ENCODE data around the gene HMG20A. TPM values are rescaled to one million over a fixed set of nuclear protein-coding genes. Genes with fewer than 3 reads are reported as not detected.
"Not testable (repeated sequence)": the region's sequence is repeated elsewhere in the genome, so short reads cannot be mapped to it uniquely, and the experiment has no call there.

HMG20A gene
- total RNA-seq, 1 experiment from 2014 or later, result 54.0 TPM

DNA sequence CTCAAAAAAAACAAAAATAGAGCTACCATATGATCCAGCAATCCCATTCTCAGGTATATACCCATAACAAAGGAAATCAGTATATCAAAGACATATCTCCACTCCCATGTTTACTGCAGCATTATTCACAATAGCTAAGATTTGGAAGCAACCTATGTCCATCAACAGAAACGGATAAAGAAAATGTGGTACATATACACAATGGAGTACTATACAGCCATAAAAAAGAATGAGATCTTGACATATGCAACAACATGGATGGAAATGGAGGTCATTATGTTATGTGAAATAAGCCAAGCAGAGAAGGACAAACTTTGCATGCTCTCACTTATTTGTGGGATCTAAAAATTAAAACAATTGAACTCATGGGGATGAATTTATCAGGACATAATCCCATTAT is 20.4 kb upstream of the HMG20A start:
- no peaks in the 10 kb centered on the region for H3K36me3 ChIP-seq (ENCODE audit: control insufficient read depth, insufficient read depth, low read length)
- no TSS peak for BruUV-seq (replicated peaks)
- no peak overlapping the region for H3K27ac ChIP-seq (ENCODE audit: low read length)
- ATAC-seq, result no peak
- intact Hi-C loops (cut with micrococcal nuclease; ENCODE audit: unreplicated experiment), result no loop called here
- no peak overlapping the region for H3K4me3 ChIP-seq (ENCODE audit: low read depth in 2 of 2, low read length in 2 of 2)
- H3K4me1 ChIP-seq (ENCODE audit: control insufficient read depth, insufficient read depth, low read length), result no peaks in the 10 kb centered on the region; the same call in 1 of the 2 replicates
- no peak for DNase-seq (ENCODE audit: low read depth, low spot score)
- ChIA-PET POLR2A (no interaction called here), CTCF (no interaction called here)
- in situ Hi-C loops (cut with HindIII; ENCODE audit: low pct_unique_long_range_greater_than_20kb, low sequenced_read_pairs), result no loop called here
- H3K9me3 ChIP-seq (ENCODE audit: control insufficient read depth, insufficient read depth, low read depth, low read length), result peaks cover 23% of the 10 kb centered on the region; the same call in 1 of the 2 replicates
- H3K27me3 ChIP-seq (ENCODE audit: control insufficient read depth, insufficient read depth, low read length), result no peaks in the 10 kb centered on the region
- no peak for TF ChIP-seq POLR2AphosphoS5 (IDR thresholded peaks at IDR 0.05; ENCODE audit: low read depth, low read length)
- TF ChIP-seq CTCF (IDR thresholded peaks at IDR 0.05), result no peak
- no peak for TF ChIP-seq SIN3A (IDR thresholded peaks at IDR 0.05; ENCODE audit: borderline replicate concordance, insufficient read depth, low read depth, low read length)
- TF ChIP-seq REST (IDR thresholded peaks at IDR 0.05; ENCODE audit: insufficient read depth in 1 of 2, low read depth in 2 of 2, low read length in 1 of 2), result no peak
- no peak for TF ChIP-seq TCF7L2 (IDR thresholded peaks at IDR 0.05; ENCODE audit: low read depth, low read length)

- ChIA-PET POLR2A (interaction anchor here (1.0 kb wide), 1 partner anchor 16 kb away, joined by 3 read pairs; no protein-coding TSS in a partner anchor), CTCF (no interaction called here)
- DNase-seq (ENCODE audit: low read depth, low spot score) (no peak), ATAC-seq (no peak)
- no peak overlapping the region; the same call in 1 of the 2 replicates for H3K27ac ChIP-seq (ENCODE audit: low read length)
- H3K9me3 ChIP-seq (ENCODE audit: control insufficient read depth, insufficient read depth, low read depth, low read length), result peaks cover 17% of the 10 kb centered on the region; the same call in 1 of the 2 replicates
- intact Hi-C loops (cut with micrococcal nuclease; ENCODE audit: unreplicated experiment), result no loop called here
- no peak overlapping the region for H3K4me3 ChIP-seq (ENCODE audit: low read depth in 2 of 2, low read length in 2 of 2)
- H3K36me3 ChIP-seq (ENCODE audit: control insufficient read depth, insufficient read depth, low read length), result no peaks in the 10 kb centered on the region
- H3K4me1 ChIP-seq (ENCODE audit: control insufficient read depth, insufficient read depth, low read length), result no peaks in the 10 kb centered on the region; the same call in 1 of the 2 replicates
- no peak for TF ChIP-seq TCF7L2 (IDR thresholded peaks at IDR 0.05; ENCODE audit: low read depth, low read length)
- TF ChIP-seq SIN3A (IDR thresholded peaks at IDR 0.05; ENCODE audit: borderline replicate concordance, insufficient read depth, low read depth, low read length), result no peak
- TF ChIP-seq CTCF (IDR thresholded peaks at IDR 0.05), result no peak
- no peak for TF ChIP-seq REST (IDR thresholded peaks at IDR 0.05; ENCODE audit: insufficient read depth in 1 of 2, low read depth in 2 of 2, low read length in 1 of 2)
- no peak for TF ChIP-seq POLR2AphosphoS5 (IDR thresholded peaks at IDR 0.05; ENCODE audit: low read depth, low read length)
- no TSS peak for BruUV-seq (replicated peaks)
- in situ Hi-C loops (cut with HindIII; ENCODE audit: low pct_unique_long_range_greater_than_20kb, low sequenced_read_pairs), result no loop called here
- H3K27me3 ChIP-seq (ENCODE audit: control insufficient read depth, insufficient read depth, low read length), result no peaks in the 10 kb centered on the region
Measured at GRCh38 chr15:77402740-77403379, 17.8 kb upstream of the HMG20A start.

DNA sequence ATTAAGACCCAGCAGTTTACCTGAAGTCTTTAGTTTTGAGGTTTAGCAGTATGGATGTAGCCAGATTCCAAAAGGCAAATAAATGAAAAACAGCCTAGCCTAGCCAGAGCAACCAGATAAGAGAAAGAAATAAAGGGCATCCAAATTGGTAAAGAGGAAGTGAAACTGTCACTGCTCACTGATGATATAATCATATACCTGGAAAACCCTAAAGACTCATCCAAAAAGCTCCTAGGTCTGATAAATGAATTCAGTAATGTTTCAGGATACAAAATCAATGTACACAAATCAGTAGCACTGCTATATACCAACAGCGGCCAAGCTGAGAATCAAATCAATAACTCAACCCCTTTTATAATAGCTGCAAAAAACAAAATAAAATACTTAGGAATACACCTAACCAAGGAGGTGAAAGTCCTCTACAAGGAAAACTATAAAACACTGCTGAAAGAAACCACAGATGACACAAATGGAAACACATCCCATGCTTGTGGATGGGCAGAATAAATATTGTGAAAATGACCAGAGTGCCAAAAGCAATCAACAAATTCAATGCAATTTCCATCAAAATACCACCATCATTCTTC is 14.4 kb upstream of the HMG20A start:
- intact Hi-C loops (cut with micrococcal nuclease; ENCODE audit: unreplicated experiment); H3K9me3 ChIP-seq (ENCODE audit: control insufficient read depth, insufficient read depth, low read depth, low read length); ATAC-seq; H3K27me3 ChIP-seq (ENCODE audit: control insufficient read depth, insufficient read depth, low read length); H3K27ac ChIP-seq (ENCODE audit: low read length); CTCF ChIA-PET; H3K4me3 ChIP-seq (ENCODE audit: low read depth in 2 of 2, low read length in 2 of 2); in situ Hi-C loops (cut with HindIII; ENCODE audit: low pct_unique_long_range_greater_than_20kb, low sequenced_read_pairs); DNase-seq (ENCODE audit: low read depth, low spot score); BruUV-seq (replicated peaks); H3K36me3 ChIP-seq (ENCODE audit: control insufficient read depth, insufficient read depth, low read length); H3K4me1 ChIP-seq (ENCODE audit: control insufficient read depth, insufficient read depth, low read length): not testable (repeated sequence)
- POLR2A ChIA-PET, result interaction anchor here (0.6 kb wide), 1 partner anchor 24 kb away, joined by 17 read pairs; no protein-coding TSS in a partner anchor

Data from Panc1 (cell line).